ENCODE results near the gene TPCN1. TPM values are rescaled to one million over a fixed set of nuclear protein-coding genes. Genes with fewer than 3 reads are reported as not detected.

Gene TPCN1
- total RNA-seq, 1 experiment from 2014 or later = 29.7 TPM

- no TSS peak for BruUV-seq (replicated peaks)
- H3K4me3 ChIP-seq (replicated peaks in 1 of 2; ENCODE audit: low read depth in 1 of 2, low read length in 2 of 2) = no peak overlapping the region
- TF ChIP-seq CEBPB (IDR thresholded peaks at IDR 0.05; ENCODE audit: low read depth) = no peak
- TF ChIP-seq, protein P1, sequence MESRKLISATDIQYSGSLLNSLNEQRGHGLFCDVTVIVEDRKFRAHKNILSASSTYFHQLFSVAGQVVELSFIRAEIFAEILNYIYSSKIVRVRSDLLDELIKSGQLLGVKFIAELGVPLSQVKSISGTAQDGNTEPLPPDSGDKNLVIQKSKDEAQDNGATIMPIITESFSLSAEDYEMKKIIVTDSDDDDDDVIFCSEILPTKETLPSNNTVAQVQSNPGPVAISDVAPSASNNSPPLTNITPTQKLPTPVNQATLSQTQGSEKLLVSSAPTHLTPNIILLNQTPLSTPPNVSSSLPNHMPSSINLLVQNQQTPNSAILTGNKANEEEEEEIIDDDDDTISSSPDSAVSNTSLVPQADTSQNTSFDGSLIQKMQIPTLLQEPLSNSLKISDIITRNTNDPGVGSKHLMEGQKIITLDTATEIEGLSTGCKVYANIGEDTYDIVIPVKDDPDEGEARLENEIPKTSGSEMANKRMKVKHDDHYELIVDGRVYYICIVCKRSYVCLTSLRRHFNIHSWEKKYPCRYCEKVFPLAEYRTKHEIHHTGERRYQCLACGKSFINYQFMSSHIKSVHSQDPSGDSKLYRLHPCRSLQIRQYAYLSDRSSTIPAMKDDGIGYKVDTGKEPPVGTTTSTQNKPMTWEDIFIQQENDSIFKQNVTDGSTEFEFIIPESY (IDR thresholded peaks at IDR 0.05; ENCODE audit: extremely low read depth, insufficient replicate concordance, low read length) = no peak
- no peak for TF ChIP-seq SRF (IDR thresholded peaks at IDR 0.05; ENCODE audit: low read depth)
- TF ChIP-seq EZH2phosphoT487 (IDR thresholded peaks at IDR 0.05; ENCODE audit: borderline replicate concordance) = no peak
- no peaks in the 10 kb centered on the region for H3K27me3 ChIP-seq (ENCODE audit: insufficient read depth, low read length)
- H4K20me1 ChIP-seq (ENCODE audit: insufficient read depth) = no peaks in the 10 kb centered on the region
- POLR2A ChIA-PET = no interaction called here
- DNase-seq (ENCODE audit: low read depth, low spot score) = no peak
- H2AFZ ChIP-seq (ENCODE audit: low read depth, low read length, poor library complexity, severe bottlenecking) = no peak overlapping the region
- H3K4me2 ChIP-seq (ENCODE audit: low read length) = peak overlapping the region; percentile 93
- H3K27ac ChIP-seq (ENCODE audit: low read depth, low read length) = no peak overlapping the region
- intact Hi-C loops (cut with micrococcal nuclease) = loop anchor here (10.0 kb wide), 1 partner anchor 138 kb away; no protein-coding TSS in a partner anchor
- H3K36me3 ChIP-seq (ENCODE audit: control insufficient read depth in 1 of 2, insufficient read depth in 2 of 2, low read length in 2 of 2) = peaks cover 0 to 11% of the 10 kb centered on the region in 2 experiments; a peak in 2 of 4 replicates
- RAD21 ChIA-PET (ENCODE audit: low non-redundant PET in 1 of 2, low total read pairs in 2 of 2, uncharacterized antibody in 2 of 2, unreplicated experiment in 2 of 2) = no interaction called here
- H3K9me2 ChIP-seq (ENCODE audit: insufficient read depth) = no peaks in the 10 kb centered on the region
- CTCF ChIA-PET = no interaction called here
- ATAC-seq = no peak
- peaks cover 21% of the 10 kb centered on the region for H3K79me2 ChIP-seq (ENCODE audit: insufficient read depth, low read length)
- H3K9me3 ChIP-seq (ENCODE audit: control insufficient read depth in 1 of 2, insufficient read depth in 1 of 2, low read depth in 1 of 2, low read length in 2 of 2) = no peaks in the 10 kb centered on the region
- H3K4me1 ChIP-seq (ENCODE audit: control insufficient read depth in 1 of 2, insufficient read depth in 2 of 2, low read length in 2 of 2) = peaks cover 4 to 22% of the 10 kb centered on the region in 2 experiments; a peak in 3 of 4 replicates
- H3K9ac ChIP-seq (ENCODE audit: low read length) = no peak overlapping the region
These were observed 111.6 kb downstream of the TPCN1 start for GRCh38 chr12:113332688-113333417.

- POLR2A ChIA-PET = interaction anchor here (2.3 kb wide), 1 partner anchor 9 kb away, joined by 8 read pairs; no protein-coding TSS in a partner anchor
- peaks cover 0 to 11% of the 10 kb centered on the region in 2 experiments; a peak in 2 of 4 replicates for H3K36me3 ChIP-seq (ENCODE audit: control insufficient read depth in 1 of 2, insufficient read depth in 2 of 2, low read length in 2 of 2)
- CTCF ChIA-PET = no interaction called here
- no peak overlapping the region for H2AFZ ChIP-seq (ENCODE audit: low read depth, low read length, poor library complexity, severe bottlenecking)
- DNase-seq (ENCODE audit: low read depth, low spot score) (no peak), ATAC-seq (no peak)
- RAD21 ChIA-PET (ENCODE audit: low non-redundant PET in 1 of 2, low total read pairs in 2 of 2, uncharacterized antibody in 2 of 2, unreplicated experiment in 2 of 2) = no interaction called here
- peaks cover 21% of the 10 kb centered on the region for H3K79me2 ChIP-seq (ENCODE audit: insufficient read depth, low read length)
- intact Hi-C loops (cut with micrococcal nuclease) = loop anchor here (10.0 kb wide), 1 partner anchor 139 kb away; no protein-coding TSS in a partner anchor
- H3K4me2 ChIP-seq (ENCODE audit: low read length) = peak overlapping the region; percentile 93
- H3K4me1 ChIP-seq (ENCODE audit: control insufficient read depth in 1 of 2, insufficient read depth in 2 of 2, low read length in 2 of 2) = peaks cover 4 to 22% of the 10 kb centered on the region in 2 experiments; a peak in 3 of 4 replicates
- H3K9me2 ChIP-seq (ENCODE audit: insufficient read depth) = no peaks in the 10 kb centered on the region
- H3K4me3 ChIP-seq (replicated peaks in 1 of 2; ENCODE audit: low read depth in 1 of 2, low read length in 2 of 2) = peak overlapping the region; percentile 69 to 81
- H3K9me3 ChIP-seq (ENCODE audit: control insufficient read depth in 1 of 2, insufficient read depth in 1 of 2, low read depth in 1 of 2, low read length in 2 of 2) = no peaks in the 10 kb centered on the region
- H3K9ac ChIP-seq (ENCODE audit: low read length) = peak overlapping the region; percentile 82
- H4K20me1 ChIP-seq (ENCODE audit: insufficient read depth) = no peaks in the 10 kb centered on the region
- no peak overlapping the region for H3K27ac ChIP-seq (ENCODE audit: low read depth, low read length)
- H3K27me3 ChIP-seq (ENCODE audit: insufficient read depth, low read length) = no peaks in the 10 kb centered on the region
- BruUV-seq (replicated peaks) = no TSS peak
- TF ChIP-seq CBX3 (IDR thresholded peaks at IDR 0.05; ENCODE audit: low read depth) (no peak), ZNF274 (IDR thresholded peaks at IDR 0.05; ENCODE audit: low read depth, low read length) (no peak), CEBPB (IDR thresholded peaks at IDR 0.05; ENCODE audit: low read depth) (no peak), EZH2phosphoT487 (IDR thresholded peaks at IDR 0.05; ENCODE audit: borderline replicate concordance) (no peak), ZFX (IDR thresholded peaks at IDR 0.05) (no peak), EGR1 (IDR thresholded peaks at IDR 0.05; ENCODE audit: low read depth) (no peak), YY1 (IDR thresholded peaks at IDR 0.05; ENCODE audit: extremely low read depth, insufficient replicate concordance, low read depth, low read length) (no peak), SRF (IDR thresholded peaks at IDR 0.05; ENCODE audit: low read depth) (no peak)
- TF ChIP-seq, protein P2, sequence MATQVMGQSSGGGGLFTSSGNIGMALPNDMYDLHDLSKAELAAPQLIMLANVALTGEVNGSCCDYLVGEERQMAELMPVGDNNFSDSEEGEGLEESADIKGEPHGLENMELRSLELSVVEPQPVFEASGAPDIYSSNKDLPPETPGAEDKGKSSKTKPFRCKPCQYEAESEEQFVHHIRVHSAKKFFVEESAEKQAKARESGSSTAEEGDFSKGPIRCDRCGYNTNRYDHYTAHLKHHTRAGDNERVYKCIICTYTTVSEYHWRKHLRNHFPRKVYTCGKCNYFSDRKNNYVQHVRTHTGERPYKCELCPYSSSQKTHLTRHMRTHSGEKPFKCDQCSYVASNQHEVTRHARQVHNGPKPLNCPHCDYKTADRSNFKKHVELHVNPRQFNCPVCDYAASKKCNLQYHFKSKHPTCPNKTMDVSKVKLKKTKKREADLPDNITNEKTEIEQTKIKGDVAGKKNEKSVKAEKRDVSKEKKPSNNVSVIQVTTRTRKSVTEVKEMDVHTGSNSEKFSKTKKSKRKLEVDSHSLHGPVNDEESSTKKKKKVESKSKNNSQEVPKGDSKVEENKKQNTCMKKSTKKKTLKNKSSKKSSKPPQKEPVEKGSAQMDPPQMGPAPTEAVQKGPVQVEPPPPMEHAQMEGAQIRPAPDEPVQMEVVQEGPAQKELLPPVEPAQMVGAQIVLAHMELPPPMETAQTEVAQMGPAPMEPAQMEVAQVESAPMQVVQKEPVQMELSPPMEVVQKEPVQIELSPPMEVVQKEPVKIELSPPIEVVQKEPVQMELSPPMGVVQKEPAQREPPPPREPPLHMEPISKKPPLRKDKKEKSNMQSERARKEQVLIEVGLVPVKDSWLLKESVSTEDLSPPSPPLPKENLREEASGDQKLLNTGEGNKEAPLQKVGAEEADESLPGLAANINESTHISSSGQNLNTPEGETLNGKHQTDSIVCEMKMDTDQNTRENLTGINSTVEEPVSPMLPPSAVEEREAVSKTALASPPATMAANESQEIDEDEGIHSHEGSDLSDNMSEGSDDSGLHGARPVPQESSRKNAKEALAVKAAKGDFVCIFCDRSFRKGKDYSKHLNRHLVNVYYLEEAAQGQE (IDR thresholded peaks at IDR 0.05; ENCODE audit: low read depth) = no peak
- TF ChIP-seq, protein P1 (IDR thresholded peaks at IDR 0.05; ENCODE audit: extremely low read depth, insufficient replicate concordance, low read length) = no peak
These were observed 112.1 kb downstream of the TPCN1 start for GRCh38 chr12:113333418-113333750.

Data from HCT116 (cell line).